WTC11 (cell line): Measurements from ENCODE around the gene ABI2.

Source experiments
- CTCF ChIP-seq: fragments of 200-600 bp; IDR thresholded peaks from 2 replicates; pipeline ENCODE4 v1.8.0; 2022; ENCODE audit warnings: antibody characterized with exemption
- FOXJ3 ChIP-seq: sonication (generic); formaldehyde crosslinking; IDR thresholded peaks from 2 replicates; pipeline ENCODE4 v1.9.0; 2021; ENCODE audit warnings: missing genetic modification reagents, mild to moderate bottlenecking, borderline replicate concordance

- TF ChIP-seq CTCF (no peak), FOXJ3 (CRISPR knock-in tag) (no peak)
Observed at GRCh38 chr2:203346612-203347011, 18.4 kb downstream of the ABI2 start.
